ENCODE measurements around the gene CNTNAP2.
A peak's percentile ranks its signal among the peaks of the same experiment; 100 is the strongest.

The CNTNAP2 gene

DNA sequence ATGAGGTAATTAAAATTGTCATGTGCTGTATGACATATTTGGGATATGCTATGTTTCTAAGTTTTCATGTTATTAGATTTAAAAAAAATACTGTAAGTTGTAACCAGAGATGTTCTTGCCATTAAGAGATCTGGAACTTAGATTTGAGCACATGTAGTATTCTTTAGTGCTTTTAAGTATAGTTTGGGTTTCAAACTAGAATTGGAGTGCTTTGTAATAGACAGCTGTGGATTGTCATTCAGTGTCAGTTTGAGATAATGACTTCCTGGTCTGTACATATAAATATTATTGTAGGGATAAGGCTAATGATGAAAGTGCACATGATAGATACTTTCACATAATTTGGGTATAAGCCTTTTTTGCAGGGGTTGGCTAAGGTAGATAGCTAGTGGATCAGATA lies 936.2 kb downstream of the CNTNAP2 start:
- Histone ChIP-seq H3K9me3 (replicated peaks in 1 of 11) (no peaks in the 10 kb centered on the region), H3K27me3 (no peaks in the 10 kb centered on the region), H3K4me2 (peak overlapping the region in 6 of 11 experiments; percentile 24 to 63 (median 58); a peak in 6 of 22 replicates), H4K20me1 (no peaks in the 10 kb centered on the region), H3K27ac (peak overlapping the region in 4 of 11 experiments; percentile 15 to 60 (median 25); a peak in 4 of 22 replicates), H3K9ac (no peak overlapping the region), H3K4me3 (no peak overlapping the region), H3K4me1 (peaks cover 0 to 22% (median 9%) of the 10 kb centered on the region in 10 experiments; a peak in 13 of 20 replicates), H3K36me3 (no peaks in the 10 kb centered on the region)
- TF ChIP-seq Cebpa-rat (IDR thresholded peaks at IDR 0.05): no peak

DNA sequence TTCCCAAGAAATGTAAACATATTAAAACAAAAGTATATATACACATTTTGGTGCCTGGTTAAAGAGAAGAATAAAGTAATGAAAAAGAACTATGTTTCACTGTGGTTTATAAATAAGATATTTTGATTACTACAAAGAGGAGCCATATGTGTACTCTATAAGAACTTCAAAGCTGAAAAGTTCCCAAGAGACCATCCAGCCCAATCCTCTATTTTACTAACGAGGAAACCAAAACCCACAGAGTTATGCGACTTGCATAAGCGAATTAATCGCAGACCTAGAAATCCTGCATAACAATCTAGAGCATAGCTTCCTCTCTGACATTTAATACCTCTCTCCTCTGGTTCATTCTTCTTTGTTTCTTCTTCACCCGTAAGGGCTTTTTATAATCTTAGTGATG lies 937.1 kb downstream of the CNTNAP2 start:
- H3K27me3 ChIP-seq: no peaks in the 10 kb centered on the region
- H3K4me1 ChIP-seq: peaks cover 0 to 22% (median 9%) of the 10 kb centered on the region in 10 experiments; a peak in 13 of 20 replicates
- H3K4me3 ChIP-seq: no peak overlapping the region
- peak overlapping the region in 9 of 11 experiments; percentile 24 to 63 (median 37); a peak in 16 of 22 replicates for H3K4me2 ChIP-seq
- H4K20me1 ChIP-seq: no peaks in the 10 kb centered on the region
- peak in 2 of 11 experiments; percentile 11 to 18; a peak in 1 of 22 replicates for TF ChIP-seq Cebpa-rat (IDR thresholded peaks at IDR 0.05)
- H3K27ac ChIP-seq: peak overlapping the region in 3 of 11 experiments; percentile 8 to 60 (median 44); a peak in 6 of 22 replicates
- H3K9me3 ChIP-seq (replicated peaks in 1 of 11): no peaks in the 10 kb centered on the region
- no peak overlapping the region for H3K9ac ChIP-seq
- H3K36me3 ChIP-seq: no peaks in the 10 kb centered on the region

DNA sequence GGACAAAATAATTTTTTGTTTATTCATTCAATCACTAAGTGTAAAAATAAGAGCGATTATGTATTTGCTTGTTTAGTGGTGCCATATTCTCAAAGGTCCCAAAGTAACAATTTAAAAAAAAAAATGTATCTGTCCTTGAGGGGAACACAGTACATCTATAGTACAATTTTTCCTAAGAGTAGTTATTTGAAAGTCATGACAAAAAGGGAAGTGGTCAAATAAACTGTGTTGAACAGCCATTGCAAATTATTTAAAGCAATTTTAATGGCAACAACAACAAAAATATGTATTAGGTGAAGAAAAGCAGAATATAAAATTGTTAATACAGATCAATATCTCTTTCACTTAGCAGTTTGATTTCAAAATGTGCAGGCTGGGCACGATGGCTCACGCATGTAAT lies 943.5 kb downstream of the CNTNAP2 start:
- 0 out of 22 replicates have a peak, but pooled peaks cover 0 to 4% (median 0%) of the 10 kb centered on the region in 11 experiments for H3K9me3 ChIP-seq (replicated peaks in 1 of 11)
- H3K4me2 ChIP-seq: no peak overlapping the region
- no peaks in the 10 kb centered on the region for H3K36me3 ChIP-seq
- no peaks in the 10 kb centered on the region for H4K20me1 ChIP-seq
- no peak for TF ChIP-seq Cebpa-rat (IDR thresholded peaks at IDR 0.05)
- H3K4me3 ChIP-seq: no peak overlapping the region
- peaks cover 0 to 5% (median 0%) of the 10 kb centered on the region in 10 experiments; a peak in 2 of 20 replicates for H3K4me1 ChIP-seq
- H3K27ac ChIP-seq: no peak overlapping the region
- no peak overlapping the region for H3K9ac ChIP-seq
- no peaks in the 10 kb centered on the region for H3K27me3 ChIP-seq

DNA sequence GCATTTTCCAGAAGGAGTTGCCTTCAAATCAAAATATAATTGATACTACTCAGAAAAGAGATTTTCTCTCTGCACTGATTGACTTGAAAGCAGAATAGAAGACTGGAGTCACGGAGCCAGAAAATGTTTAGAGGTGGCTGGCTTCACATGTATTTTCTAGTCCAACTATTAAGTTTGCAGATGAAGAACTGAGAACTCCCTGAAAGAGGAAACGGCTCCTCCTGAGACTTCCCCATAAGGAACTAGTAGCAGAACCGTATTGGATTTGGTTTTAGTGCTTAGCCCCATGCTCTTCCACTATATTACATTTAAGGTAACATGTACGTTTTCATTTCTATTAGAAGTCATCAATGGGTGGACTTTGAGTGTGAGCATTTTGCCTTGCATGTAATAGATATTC lies 946.3 kb downstream of the CNTNAP2 start:
- TF ChIP-seq Cebpa-rat (IDR thresholded peaks at IDR 0.05): no peak
- Histone ChIP-seq H3K9ac (no peak overlapping the region), H4K20me1 (no peaks in the 10 kb centered on the region), H3K9me3 (replicated peaks in 1 of 11) (peaks cover 0 to 6% (median 0%) of the 10 kb centered on the region in 11 experiments; a peak in 4 of 22 replicates), H3K4me2 (peak overlapping the region in 1 of 11 experiments; percentile 6; a peak in 1 of 22 replicates), H3K27ac (no peak overlapping the region), H3K36me3 (no peaks in the 10 kb centered on the region), H3K4me3 (no peak overlapping the region), H3K27me3 (no peaks in the 10 kb centered on the region), H3K4me1 (peaks cover 0 to 5% (median 0%) of the 10 kb centered on the region in 10 experiments; a peak in 2 of 20 replicates)

- H3K4me2 ChIP-seq: peak overlapping the region in 3 of 11 experiments; percentile 3 to 23 (median 16); a peak in 3 of 22 replicates
- peaks cover 0 to 9% (median 2%) of the 10 kb centered on the region in 10 experiments; a peak in 5 of 20 replicates for H3K4me1 ChIP-seq
- no peaks in the 10 kb centered on the region for H3K36me3 ChIP-seq
- peaks cover 0 to 8% (median 0%) of the 10 kb centered on the region in 11 experiments; a peak in 5 of 22 replicates for H3K9me3 ChIP-seq (replicated peaks in 1 of 11)
- no peaks in the 10 kb centered on the region for H3K27me3 ChIP-seq
- no peak overlapping the region for H3K9ac ChIP-seq
- no peak for TF ChIP-seq Cebpa-rat (IDR thresholded peaks at IDR 0.05)
- no peak overlapping the region for H3K4me3 ChIP-seq
- no peak overlapping the region for H3K27ac ChIP-seq
- no peaks in the 10 kb centered on the region for H4K20me1 ChIP-seq
These were observed 952.2 kb downstream of the CNTNAP2 start for GRCh38 chr7:147068842-147069241.

DNA sequence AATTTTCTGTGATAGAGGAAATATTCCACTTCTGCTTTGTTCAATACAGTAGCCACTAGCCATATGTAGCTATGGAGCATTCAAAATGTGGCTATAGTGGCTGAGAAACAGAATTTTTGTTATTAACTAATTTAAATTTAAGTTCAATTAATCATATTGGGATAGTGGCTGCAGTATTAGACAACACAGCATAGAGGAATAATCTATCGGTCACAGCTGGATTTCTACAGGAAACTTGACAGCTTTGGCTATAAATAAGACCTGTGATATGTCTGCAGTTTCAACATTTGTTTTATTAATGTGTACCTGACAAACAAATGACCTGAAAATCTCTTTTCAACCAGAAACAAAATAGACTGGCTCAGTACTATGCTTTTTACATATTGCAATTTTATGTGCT lies 953.2 kb downstream of the CNTNAP2 start:
- no peaks in the 10 kb centered on the region for H3K27me3 ChIP-seq
- no peaks in the 10 kb centered on the region for H4K20me1 ChIP-seq
- H3K9me3 ChIP-seq (replicated peaks in 1 of 11): peaks cover 0 to 8% (median 0%) of the 10 kb centered on the region in 11 experiments; a peak in 5 of 22 replicates
- H3K27ac ChIP-seq: no peak overlapping the region
- H3K4me2 ChIP-seq: no peak overlapping the region
- no peak overlapping the region for H3K9ac ChIP-seq
- H3K36me3 ChIP-seq: no peaks in the 10 kb centered on the region
- H3K4me1 ChIP-seq: peaks cover 0 to 9% (median 2%) of the 10 kb centered on the region in 10 experiments; a peak in 5 of 20 replicates
- no peak overlapping the region for H3K4me3 ChIP-seq
- TF ChIP-seq Cebpa-rat (IDR thresholded peaks at IDR 0.05): no peak

DNA sequence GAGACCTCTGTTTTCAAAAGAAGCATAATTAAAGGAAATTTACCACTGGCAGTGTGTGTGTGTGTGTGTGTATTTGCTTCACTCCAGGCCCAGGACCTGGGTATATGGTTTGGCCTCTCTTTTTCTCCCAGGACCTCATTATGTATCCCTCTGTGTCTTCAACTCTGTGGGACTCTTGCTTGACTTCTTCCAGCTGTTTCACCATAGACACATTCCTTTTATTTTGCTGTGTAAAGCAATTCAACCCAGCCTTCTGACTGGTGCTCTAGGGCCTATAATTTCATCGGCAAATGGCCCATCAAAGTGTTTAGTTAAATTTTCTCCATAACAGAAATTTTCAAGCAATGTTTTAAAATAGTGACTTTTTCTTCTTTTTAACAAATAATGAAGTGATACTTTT lies 954.3 kb downstream of the CNTNAP2 start:
- Histone ChIP-seq H3K27me3 (no peaks in the 10 kb centered on the region), H3K27ac (no peak overlapping the region), H3K36me3 (no peaks in the 10 kb centered on the region), H4K20me1 (no peaks in the 10 kb centered on the region), H3K4me3 (no peak overlapping the region), H3K4me2 (no peak overlapping the region), H3K4me1 (peaks cover 0 to 9% (median 2%) of the 10 kb centered on the region in 10 experiments; a peak in 5 of 20 replicates), H3K9me3 (replicated peaks in 1 of 11) (peaks cover 0 to 8% (median 0%) of the 10 kb centered on the region in 11 experiments; a peak in 5 of 22 replicates), H3K9ac (no peak overlapping the region)
- no peak for TF ChIP-seq Cebpa-rat (IDR thresholded peaks at IDR 0.05)

DNA sequence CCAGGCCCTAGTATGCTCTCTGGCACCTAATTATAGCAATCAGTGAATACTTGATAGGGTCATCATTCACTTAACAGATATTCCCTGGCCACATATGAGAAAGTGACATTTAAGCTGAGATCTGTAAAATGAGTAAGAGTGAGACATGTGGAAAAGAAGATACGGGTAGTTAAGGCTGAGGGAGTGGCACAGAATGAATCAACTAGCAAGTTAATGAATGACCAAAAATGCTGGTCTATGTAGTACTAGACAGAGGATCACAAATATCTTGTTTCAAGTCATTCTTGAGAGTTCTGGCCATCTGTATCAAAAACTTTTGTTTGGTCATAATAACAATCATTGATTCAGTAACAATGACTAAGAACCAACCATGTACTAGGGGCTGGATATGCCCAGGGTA lies 954.9 kb downstream of the CNTNAP2 start:
- no peaks in the 10 kb centered on the region for H4K20me1 ChIP-seq
- H3K4me2 ChIP-seq: no peak overlapping the region
- peaks cover 0 to 9% (median 2%) of the 10 kb centered on the region in 10 experiments; a peak in 5 of 20 replicates for H3K4me1 ChIP-seq
- H3K9me3 ChIP-seq (replicated peaks in 1 of 11): peaks cover 0 to 8% (median 0%) of the 10 kb centered on the region in 11 experiments; a peak in 5 of 22 replicates
- no peak for TF ChIP-seq Cebpa-rat (IDR thresholded peaks at IDR 0.05)
- no peak overlapping the region for H3K9ac ChIP-seq
- no peak overlapping the region for H3K27ac ChIP-seq
- H3K36me3 ChIP-seq: no peaks in the 10 kb centered on the region
- no peaks in the 10 kb centered on the region for H3K27me3 ChIP-seq
- no peak overlapping the region for H3K4me3 ChIP-seq

DNA sequence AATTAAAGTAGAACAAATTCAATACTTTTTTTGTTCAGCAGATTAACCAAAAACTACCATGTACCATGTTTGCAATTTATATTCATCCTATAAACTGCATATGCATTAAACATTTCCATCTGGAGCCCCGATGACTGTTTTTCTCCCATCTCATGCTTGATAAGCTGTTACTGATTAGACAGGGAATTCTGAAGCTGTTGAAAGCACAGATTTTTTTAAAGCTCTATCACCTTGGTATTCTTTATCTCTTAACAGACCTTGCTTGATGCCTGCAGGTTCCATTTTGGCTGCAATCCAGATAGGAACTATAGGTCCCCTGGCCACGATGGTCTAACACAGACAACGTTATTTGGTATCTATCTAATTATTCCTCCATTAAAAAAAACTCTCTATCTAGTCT lies 961.7 kb downstream of the CNTNAP2 start:
- Histone ChIP-seq H3K36me3 (no peaks in the 10 kb centered on the region), H3K9ac (no peak overlapping the region), H3K27me3 (no peaks in the 10 kb centered on the region), H3K4me2 (no peak overlapping the region), H3K9me3 (replicated peaks in 1 of 11) (no peaks in the 10 kb centered on the region), H3K4me1 (no peaks in the 10 kb centered on the region), H4K20me1 (no peaks in the 10 kb centered on the region), H3K27ac (no peak overlapping the region), H3K4me3 (no peak overlapping the region)
- TF ChIP-seq Cebpa-rat (IDR thresholded peaks at IDR 0.05): no peak

DNA sequence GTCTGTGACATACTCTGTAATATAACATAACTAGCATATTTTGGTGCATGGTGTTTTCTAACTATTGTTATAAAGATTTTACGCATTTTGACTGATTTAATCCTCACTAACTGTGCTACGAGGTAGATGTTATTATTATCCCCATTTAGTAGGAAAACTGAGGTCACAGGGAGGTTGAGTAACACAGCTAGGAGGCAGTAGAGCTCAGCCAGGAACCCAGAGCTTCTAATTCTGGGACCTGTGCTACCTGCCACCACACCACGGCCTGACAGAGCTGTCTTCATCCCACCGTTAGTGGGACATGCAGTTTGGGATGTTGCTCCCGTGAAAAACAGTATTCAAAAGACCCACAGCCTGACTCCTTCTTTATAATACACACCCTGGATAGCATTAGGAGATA lies 962.5 kb downstream of the CNTNAP2 start:
- Histone ChIP-seq H3K36me3 (no peaks in the 10 kb centered on the region), H3K27ac (no peak overlapping the region), H3K9me3 (replicated peaks in 1 of 11) (no peaks in the 10 kb centered on the region), H3K9ac (no peak overlapping the region), H3K4me2 (no peak overlapping the region), H4K20me1 (no peaks in the 10 kb centered on the region), H3K27me3 (no peaks in the 10 kb centered on the region), H3K4me3 (no peak overlapping the region), H3K4me1 (no peaks in the 10 kb centered on the region)
- no peak for TF ChIP-seq Cebpa-rat (IDR thresholded peaks at IDR 0.05)

Measured in BLaER1 treated with 17β-estradiol and CSF1 and Interleukin-3, amounts not matched to agents 10 nM and 100 nM (cell line).